NB4 (cell line): ENCODE results near the gene MACROD2.

Experiments
- DNase-seq: peaks from one replicate; pipeline ENCODE4 v3.0.0; 2010; ENCODE audit warnings: low read depth
- H3K4me3 ChIP-seq: one replicate; pipeline ENCODE4 v1.5.1; 2011; ENCODE audit warnings: mild to moderate bottlenecking, low read depth, low read length, moderate library complexity
- CTCF ChIP-seq: IDR thresholded peaks from one replicate; pipeline ENCODE4 v1.5.1; 2012; ENCODE audit warnings: low read depth, low read length
- MAX ChIP-seq: IDR thresholded peaks from 2 replicates; pipeline ENCODE4 v1.6.1; 2011; ENCODE audit warnings: low read depth, low read length
- MYC ChIP-seq: IDR thresholded peaks from 2 replicates; pipeline ENCODE4 v1.6.1; 2011; ENCODE audit warnings: low read depth, low read length
- POLR2A ChIP-seq: IDR thresholded peaks from 2 replicates; pipeline ENCODE4 v1.6.1; 2011; ENCODE audit warnings: mild to moderate bottlenecking; ENCODE audit not compliant: insufficient read length; ENCODE audit errors: extremely low read depth

Gene MACROD2

GRCh38 chr20:14609328-14610221 lies 614.3 kb downstream of the MACROD2 start:
- DNase-seq, result no peak
- TF ChIP-seq MAX (no peak), POLR2A (no peak), CTCF (no peak), MYC (no peak)
- H3K4me3 ChIP-seq, result no peak overlapping the region

- no peak overlapping the region for H3K4me3 ChIP-seq
- DNase-seq, result no peak
- TF ChIP-seq MYC, result no peak
- no peak for TF ChIP-seq POLR2A
- no peak for TF ChIP-seq MAX
- no peak for TF ChIP-seq CTCF
Observed at GRCh38 chr20:14611479-14611878, 616.2 kb downstream of the MACROD2 start.

- peak; percentile 37 for DNase-seq
- no peak overlapping the region for H3K4me3 ChIP-seq
- TF ChIP-seq POLR2A, result no peak
- no peak for TF ChIP-seq CTCF
- TF ChIP-seq MYC, result no peak
- no peak for TF ChIP-seq MAX
Observed at GRCh38 chr20:14612391-14612790, 617.1 kb downstream of the MACROD2 start.

DNA sequence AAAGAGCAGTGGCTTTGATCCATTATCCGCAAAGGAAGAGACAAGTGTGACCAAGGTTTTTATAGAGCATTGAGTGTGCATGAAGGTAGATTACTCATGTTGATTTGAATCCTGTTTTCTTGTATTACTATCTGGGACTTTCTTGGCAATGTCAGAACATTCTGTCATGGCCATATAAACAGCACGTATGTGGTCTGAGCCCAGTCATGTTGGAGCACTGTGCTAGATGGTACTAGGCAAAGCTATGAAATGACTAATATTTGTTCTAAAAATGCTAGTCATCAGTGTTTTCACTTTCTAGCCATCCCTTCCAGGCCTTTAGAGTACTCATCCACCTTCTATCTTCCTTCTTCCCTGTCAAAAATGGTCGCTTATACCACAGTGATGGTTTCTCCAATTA lies 620.7 kb downstream of the MACROD2 start:
- DNase-seq, result no peak

DNA sequence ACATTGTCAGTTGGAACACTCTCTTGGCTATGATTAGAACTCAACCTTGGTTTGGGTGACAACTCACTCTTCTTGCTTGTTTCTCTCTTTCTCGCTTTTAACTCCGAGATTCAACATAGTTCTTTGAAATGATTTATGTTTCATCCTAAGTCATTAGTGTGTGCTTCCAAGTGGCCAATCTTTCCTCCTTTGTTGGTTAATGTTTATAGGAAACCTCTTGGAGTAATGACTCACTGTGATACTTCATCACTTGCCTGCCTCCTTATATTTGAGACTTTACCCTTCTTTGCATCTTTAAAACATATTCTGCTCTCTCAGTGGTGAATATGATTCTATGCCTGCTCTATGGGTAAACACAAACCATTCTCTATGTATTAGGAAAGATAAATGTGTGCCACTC lies 621.8 kb downstream of the MACROD2 start:
- no peak for TF ChIP-seq POLR2A
- no peak for TF ChIP-seq CTCF
- TF ChIP-seq MYC, result no peak
- TF ChIP-seq MAX, result no peak
- DNase-seq, result no peak

More for the DNA sequence above, 620.7 kb downstream of the MACROD2 start:
- TF ChIP-seq MAX, result no peak
- TF ChIP-seq MYC, result no peak
- no peak for TF ChIP-seq CTCF
- TF ChIP-seq POLR2A, result no peak
- H3K4me3 ChIP-seq, result no peak overlapping the region

More for the DNA sequence above, 621.8 kb downstream of the MACROD2 start:
- H3K4me3 ChIP-seq, result no peak overlapping the region
